ENCODE results near the gene RGL2.
"Not testable (repeated sequence)": the region's sequence is repeated elsewhere in the genome, so short reads cannot be mapped to it uniquely, and the experiment has no call there.

RGL2 gene

GRCh38 chr6:33292996-33293682, 5.6 kb downstream of the RGL2 start:
- DNase-seq: no peak

DNA sequence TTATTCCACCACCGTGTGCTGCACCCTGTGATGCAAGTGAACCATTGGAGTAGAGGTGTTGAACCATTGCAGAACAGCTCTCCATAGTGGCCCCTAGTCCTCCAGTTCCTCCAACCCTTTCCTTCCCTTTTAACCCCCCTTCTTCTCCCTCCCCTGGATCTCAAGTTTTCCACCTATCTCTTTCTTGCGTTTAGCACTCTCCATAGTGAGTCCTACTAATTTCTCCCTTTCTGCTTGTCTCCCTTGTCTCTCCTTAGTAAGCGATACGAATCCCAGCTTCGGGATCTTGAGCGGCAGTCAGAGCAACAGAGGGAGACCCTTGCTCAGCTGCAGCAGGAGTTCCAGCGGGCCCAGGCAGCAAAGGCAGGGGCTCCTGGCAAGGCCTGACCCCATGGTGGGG, 8.3 kb downstream of the RGL2 start:
- DNase-seq: no peak

DNA sequence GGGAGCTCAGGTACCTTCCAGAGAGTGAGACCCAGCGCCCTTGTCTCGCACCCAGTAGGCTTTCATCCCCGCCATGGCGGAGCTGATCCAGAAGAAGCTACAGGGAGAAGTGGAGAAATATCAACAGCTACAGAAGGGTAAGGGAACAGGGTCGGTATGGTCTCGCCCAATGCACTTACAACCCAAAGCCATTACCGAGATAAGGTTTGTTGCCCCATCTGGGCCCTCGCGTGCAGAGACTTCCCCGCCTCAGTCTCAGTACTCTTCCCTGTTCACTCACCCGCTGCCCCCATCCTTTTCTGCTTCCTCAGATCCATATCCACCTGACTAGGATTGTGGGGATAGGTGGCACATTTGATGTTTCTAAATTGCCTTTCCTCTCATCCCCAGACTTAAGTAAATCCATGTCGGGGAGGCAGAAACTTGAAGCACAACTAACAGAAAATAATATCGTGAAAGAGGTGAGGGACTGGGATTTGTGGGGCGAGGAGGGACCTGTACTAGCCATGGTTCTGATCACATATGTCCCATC, 8.9 kb downstream of the RGL2 start:
- no peak for DNase-seq

DNA sequence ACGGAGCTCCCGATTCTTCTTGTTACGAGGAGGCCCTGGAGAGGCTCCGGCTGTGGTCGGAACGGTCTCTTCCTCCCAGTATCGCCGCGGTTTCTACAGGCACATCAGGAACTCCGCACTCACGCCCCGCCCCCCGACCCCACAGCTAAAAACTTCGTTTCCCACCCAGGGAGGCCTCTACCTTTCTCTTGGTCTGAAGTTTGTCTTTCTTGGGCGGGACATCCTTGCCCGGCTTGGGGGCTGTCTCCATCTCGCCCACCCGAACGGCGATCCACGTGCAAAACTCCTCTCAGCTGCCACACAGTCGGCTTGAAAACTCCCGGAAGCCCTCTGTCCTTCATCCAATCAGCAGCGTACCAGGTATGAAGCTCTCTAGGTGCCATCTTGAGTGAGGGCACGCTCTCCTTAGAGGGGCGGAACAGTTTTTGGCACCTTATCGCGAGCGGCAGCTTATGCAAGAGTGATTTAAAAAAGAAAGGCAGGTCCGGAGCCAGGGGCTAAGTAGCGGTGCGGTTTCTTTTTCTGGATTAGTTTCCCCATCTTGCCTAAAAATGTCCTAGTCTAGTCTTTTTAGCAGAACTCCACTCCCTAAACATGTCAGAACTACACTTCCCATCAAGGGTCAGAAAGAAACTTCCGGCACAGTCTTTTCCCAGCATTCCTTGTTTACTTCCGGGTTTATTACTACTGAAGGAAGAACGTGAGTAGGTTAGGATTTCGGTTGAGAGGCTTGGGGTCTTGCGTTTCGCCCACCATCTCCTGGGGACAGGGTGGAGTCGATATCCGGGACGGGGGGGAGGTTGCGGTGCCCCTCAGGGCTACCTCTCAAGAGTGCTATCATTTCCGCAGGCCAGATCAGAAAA, 9.6 kb downstream of the RGL2 start, which contains the start of the genes PFDN6 and WDR46:
Gene PFDN6 (plus strand): TSS at position 681 of the 863 bp plus-strand sequence. CDS start 256 bp downstream, outside the sequence.
Gene WDR46 (minus strand): TSS at position 319 of the 863 bp plus-strand sequence. CDS start 69 bp downstream, at position 250.
- DNase-seq: peak; percentile 85 to 96

- no peak for DNase-seq
Measured at GRCh38 chr6:33288141-33288920, 10.4 kb downstream of the RGL2 start.

DNA sequence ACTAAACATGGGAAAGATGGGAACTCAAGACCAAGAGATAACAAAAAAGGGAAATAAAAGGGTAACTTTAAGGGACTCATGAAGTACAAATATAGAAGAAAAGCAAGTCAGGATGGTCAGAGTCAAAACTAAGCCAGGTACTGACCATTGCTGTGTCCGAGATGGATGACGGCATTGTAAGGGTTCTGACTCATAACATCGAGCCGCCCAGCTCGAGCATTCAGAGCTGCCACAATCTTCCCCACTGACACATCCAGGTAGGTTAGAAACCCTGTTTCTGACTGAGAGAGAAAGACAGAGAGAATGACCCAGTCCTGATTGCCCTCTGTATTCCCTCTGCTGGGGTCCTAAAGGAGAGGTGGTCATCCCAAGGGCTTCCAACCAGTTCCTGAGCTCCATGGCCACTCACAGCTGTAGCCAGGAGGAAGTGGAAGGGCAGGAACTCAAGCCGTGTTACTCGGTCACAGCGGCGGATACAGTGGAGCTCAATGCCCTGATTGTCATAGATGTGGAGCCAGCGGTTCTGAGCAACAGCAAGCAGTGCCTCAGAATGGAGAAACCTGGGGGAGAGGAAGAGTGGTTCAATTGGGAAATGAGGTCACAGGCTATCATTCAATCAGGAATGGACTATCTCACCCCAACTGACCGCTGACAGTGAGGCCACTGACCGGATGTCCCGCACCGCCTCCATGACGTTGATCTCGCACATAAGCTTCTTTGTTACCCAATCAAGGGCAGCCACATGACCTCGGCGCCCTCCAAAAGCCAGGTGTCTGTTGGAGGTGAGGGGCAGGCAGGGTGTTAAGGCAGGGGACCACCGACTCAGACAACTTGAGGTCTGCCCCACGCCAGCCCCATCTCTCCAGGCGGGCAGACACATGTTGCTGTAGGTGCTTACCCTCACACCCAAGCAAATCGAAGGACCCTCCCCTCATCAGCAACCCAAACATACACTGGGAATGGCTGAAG, 11.5 kb downstream of the RGL2 start:
- DNase-seq: no peak

DNA sequence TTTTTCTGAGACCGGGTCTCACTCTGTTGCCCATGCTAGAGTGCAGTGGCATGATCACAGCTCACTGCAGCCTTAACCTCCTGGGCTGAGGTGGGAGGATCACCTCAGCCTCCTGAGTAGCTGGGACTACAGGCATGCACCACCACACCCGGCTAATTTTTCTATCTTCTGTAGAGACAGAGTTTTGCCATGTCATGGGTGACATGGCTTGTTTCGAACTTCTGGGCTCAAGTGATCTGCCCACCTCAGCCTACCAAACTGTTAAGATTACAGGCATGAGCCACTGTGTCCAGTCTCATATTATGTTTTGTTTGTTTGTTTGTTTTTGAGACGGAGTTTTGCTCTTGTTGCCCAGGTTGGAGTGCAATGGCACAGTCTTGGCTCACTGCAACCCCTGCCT, 13.5 kb downstream of the RGL2 start:
- not testable (repeated sequence) for DNase-seq

- DNase-seq: no peak
Measured at GRCh38 chr6:33280539-33280938, 18.2 kb downstream of the RGL2 start.

DNA sequence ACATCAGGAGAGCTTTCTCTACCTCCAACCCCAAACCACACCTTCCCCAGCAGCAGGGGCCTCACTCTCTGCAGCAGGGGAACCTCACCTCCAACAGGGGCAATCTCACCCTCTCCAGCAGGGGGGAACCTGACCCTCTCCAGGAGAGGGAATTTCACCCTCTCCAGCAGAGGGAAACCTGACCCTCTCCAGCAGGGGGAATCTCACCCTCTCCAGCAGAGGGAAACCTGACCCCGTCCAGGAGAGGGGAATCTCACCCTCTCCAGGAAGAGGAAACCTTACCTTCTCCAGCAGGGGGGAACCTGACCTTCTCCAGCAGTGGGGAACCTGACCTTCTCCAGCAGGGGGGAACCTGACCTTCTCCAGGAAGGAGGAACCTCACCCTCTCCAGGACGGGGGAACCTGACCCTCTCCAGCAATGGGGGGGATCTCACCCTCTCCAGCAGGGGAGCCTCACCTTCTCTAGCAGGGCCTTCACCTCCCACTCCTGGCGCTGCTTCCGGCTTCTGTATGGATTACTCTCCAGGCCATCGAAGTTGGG, 18.7 kb downstream of the RGL2 start:
- DNase-seq: peak; percentile 42 to 55

- DNase-seq: no peak
Measured at GRCh38 chr6:33279257-33279695, 19.5 kb downstream of the RGL2 start.

DNA sequence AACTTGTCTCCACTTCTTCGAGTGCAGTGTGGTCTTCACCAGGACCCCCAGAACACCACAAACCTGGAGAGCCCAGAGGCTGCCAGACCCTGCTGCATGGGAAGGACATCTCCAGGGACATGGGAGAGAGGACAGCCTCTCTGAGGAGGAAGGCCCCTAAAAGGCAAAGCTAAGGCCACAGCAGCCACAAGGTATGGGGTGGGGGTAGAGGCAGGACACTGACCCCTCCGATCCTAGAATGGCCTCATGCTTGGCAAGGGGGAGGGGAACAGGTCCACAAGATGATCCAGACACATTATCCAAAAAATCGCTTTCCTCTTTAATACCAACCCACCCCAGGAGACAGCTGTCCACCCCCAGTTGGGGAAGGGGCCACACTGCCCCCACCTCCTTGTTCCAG, 19.9 kb downstream of the RGL2 start:
- DNase-seq: no peak

DNA sequence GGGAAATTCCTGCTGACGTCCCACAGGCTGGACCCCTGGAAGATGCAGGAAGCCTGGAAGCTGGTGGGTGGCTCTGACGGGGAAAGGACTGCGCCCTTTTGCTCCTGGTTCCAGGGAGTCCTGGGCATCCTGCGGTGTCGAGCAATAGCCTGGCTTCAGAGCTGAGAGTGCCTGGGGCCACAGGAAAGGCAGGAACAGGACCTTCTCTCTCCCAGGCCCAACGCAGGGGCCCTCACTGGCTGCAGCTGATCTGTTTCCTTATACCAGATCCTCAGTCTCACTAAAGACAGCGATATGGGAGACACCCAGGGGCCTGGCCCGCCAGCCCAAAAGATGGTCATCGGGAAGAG, 20.4 kb downstream of the RGL2 start:
- DNase-seq: no peak

DNA sequence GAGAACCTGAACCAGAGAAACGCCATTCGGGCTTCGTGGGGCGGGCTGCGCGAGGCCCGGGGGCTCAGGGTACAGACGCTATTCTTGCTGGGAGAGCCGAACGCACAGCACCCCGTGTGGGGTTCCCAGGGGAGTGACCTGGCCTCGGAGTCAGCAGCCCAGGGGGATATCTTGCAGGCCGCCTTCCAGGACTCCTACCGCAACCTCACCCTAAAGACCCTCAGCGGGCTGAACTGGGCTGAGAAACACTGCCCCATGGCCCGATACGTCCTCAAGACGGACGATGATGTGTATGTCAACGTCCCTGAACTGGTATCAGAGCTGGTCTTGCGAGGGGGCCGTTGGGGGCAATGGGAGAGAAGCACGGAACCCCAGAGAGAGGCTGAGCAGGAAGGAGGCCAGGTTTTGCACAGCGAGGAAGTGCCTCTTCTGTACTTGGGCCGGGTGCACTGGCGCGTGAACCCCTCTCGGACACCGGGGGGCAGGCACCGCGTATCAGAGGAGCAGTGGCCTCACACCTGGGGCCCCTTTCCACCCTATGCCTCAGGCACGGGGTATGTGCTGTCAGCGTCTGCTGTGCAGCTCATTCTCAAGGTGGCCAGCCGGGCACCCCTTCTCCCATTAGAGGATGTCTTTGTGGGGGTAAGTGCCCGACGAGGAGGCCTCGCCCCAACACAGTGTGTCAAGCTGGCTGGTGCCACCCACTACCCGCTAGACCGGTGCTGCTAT, 20.9 kb downstream of the RGL2 start:
- peak in 1 of 2 experiments; percentile 12 for DNase-seq

- peak; percentile 40 to 60 for DNase-seq
Measured at GRCh38 chr6:33276864-33277662, 21.7 kb downstream of the RGL2 start, which contains the start of gene B3GALT4. Gene B3GALT4 (plus strand): TSS chr6:33277123. CDS start chr6:33277420, 297 bp downstream.

DNA sequence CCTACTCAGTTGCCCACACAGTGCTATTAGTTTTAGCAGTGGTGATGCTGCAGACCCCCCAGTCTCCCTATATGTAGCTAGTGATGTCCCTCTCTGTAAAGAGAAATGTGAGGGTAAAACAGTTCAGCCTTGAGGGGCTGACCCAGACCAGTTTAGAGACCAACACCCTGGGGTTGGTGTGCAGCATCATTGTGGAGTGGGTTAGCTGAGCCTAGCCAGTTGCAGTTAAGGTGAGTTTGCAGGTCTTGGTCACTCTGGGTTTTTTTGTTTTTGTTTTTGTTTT, 22.2 kb downstream of the RGL2 start:
- no peak for DNase-seq

DNA sequence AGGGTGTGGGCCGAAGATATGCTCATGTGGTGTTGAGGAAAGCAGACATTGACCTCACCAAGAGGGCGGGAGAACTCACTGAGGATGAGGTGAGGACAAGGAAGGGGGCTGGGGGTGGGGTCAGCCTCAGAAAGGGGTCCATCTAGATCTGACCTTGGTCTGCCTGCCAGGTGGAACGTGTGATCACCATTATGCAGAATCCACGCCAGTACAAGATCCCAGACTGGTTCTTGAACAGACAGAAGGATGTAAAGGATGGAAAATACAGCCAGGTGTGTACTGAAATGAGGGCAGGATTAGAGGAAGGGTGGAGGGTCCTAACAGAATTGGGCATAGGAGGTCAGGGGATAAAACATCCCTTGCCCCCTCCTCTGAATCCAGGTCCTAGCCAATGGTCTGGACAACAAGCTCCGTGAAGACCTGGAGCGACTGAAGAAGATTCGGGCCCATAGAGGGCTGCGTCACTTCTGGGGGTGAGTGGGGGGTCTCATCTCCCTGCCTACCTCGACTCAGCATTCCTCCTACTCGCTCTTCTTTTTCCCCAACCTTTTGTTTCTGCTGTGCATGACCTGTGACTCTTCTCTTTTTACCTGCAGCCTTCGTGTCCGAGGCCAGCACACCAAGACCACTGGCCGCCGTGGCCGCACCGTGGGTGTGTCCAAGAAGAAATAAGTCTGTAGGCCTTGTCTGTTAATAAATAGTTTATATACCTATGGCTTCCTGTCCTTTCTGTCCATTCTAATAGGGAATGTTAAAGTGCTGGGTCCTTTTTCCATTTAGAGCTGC, 22.8 kb downstream of the RGL2 start:
- not testable (repeated sequence) for DNase-seq

GRCh38 chr6:33273924-33274902, 24.5 kb downstream of the RGL2 start:
- DNase-seq: no peak

Data from SW 1271 (cell line).